IMR-90 (cell line): ENCODE data around the gene SBK3.

ENCODE experiments used
- BHLHE40 ChIP-seq: fragments of 150-350 bp; IDR thresholded peaks from 2 replicates; pipeline ENCODE4 v1.6.1; 2016; ENCODE audit warnings: mild to moderate bottlenecking, low read depth, low read length
- CEBPB ChIP-seq: IDR thresholded peaks from 2 replicates; pipeline ENCODE4 v1.6.1; 2012; ENCODE audit warnings: low read depth, low read length, improper control_type of control experiment
- CHD1 ChIP-seq: IDR thresholded peaks from 2 replicates; pipeline ENCODE4 v1.6.1; 2012; ENCODE audit warnings: low read depth, low read length, improper control_type of control experiment
- CTCF ChIP-seq: conservative IDR thresholded peaks from 2 replicates; pipeline ENCODE4 v1.5.1; 2012; ENCODE audit warnings: mild to moderate bottlenecking, low read depth, low read length, improper control_type of control experiment
- MAFK ChIP-seq: IDR thresholded peaks from 2 replicates; pipeline ENCODE4 v1.6.1; 2012; ENCODE audit warnings: low read depth, low read length, improper control_type of control experiment
- MAZ ChIP-seq: IDR thresholded peaks from 2 replicates; pipeline ENCODE4 v1.6.1; 2012; ENCODE audit warnings: low read depth, mild to moderate bottlenecking, low read length, improper control_type of control experiment, moderate library complexity, borderline replicate concordance
- POLR2A ChIP-seq: IDR thresholded peaks from 2 replicates; pipeline ENCODE4 v1.6.1; 2012; ENCODE audit warnings: mild to moderate bottlenecking, low read depth, low read length
- RCOR1 ChIP-seq: IDR thresholded peaks from 2 replicates; pipeline ENCODE4 v1.6.1; 2012; ENCODE audit warnings: mild to moderate bottlenecking, low read length, improper control_type of control experiment; ENCODE audit not compliant: insufficient replicate concordance
- RFX5 ChIP-seq: IDR thresholded peaks from 2 replicates; pipeline ENCODE4 v1.8.0; 2012; ENCODE audit warnings: low read depth, mild to moderate bottlenecking, low read length, moderate library complexity
- SMC3 ChIP-seq: fragments of 150-350 bp; IDR thresholded peaks from 2 replicates; pipeline ENCODE4 v1.6.1; 2016; ENCODE audit warnings: low read depth, mild to moderate bottlenecking, antibody characterized with exemption, low read length, moderate library complexity
- USF2 ChIP-seq: fragments of 150-350 bp; IDR thresholded peaks from 2 replicates; pipeline ENCODE4 v1.6.1; 2017; ENCODE audit warnings: mild to moderate bottlenecking, antibody characterized with exemption, low read length, low read depth

- TF ChIP-seq CTCF: no peak
- TF ChIP-seq POLR2A: no peak
- TF ChIP-seq MAZ: no peak; the same call in 1 of the 2 replicates
- TF ChIP-seq RCOR1: no peak
- TF ChIP-seq CEBPB: no peak
- TF ChIP-seq RFX5: no peak
- no peak for TF ChIP-seq USF2
- TF ChIP-seq CHD1: no peak
- no peak for TF ChIP-seq SMC3
- TF ChIP-seq MAFK: peak; percentile 33; the same call in 1 of the 2 replicates
- TF ChIP-seq BHLHE40: peak; percentile 80; the same call in 1 of the 2 replicates
These were observed 7.3 kb upstream of the SBK3 start for GRCh38 chr19:55552620-55553019.
